HepG2 (cell line): ENCODE measurements around the gene PROM2. TPM values are rescaled to one million over a fixed set of nuclear protein-coding genes. Genes with fewer than 3 reads are reported as not detected.

Experiments
- ATAC-seq: fragments of 200-7000 bp; cut with Tn5 transposase; 3 replicates; pipeline ENCODE4 v1.9.1; 2020; ENCODE audit warnings: mild to moderate bottlenecking, moderate library complexity
- BruUV-seq: library from RNA; stranded (reverse); fragments of 400-500 nt; replicated peaks from 2 replicates; lab custom pipeline; 2021; lab: Mats Ljungman, UMichigan
- CTCF ChIA-PET: fragments of 300-600 bp; formaldehyde crosslinking; extraction: SDS; loops from one replicate; lab custom pipeline; 2021; ENCODE audit warnings: low total read pairs, inconsistent platforms, low intra/inter-chr PET ratio; lab: Yijun Ruan, JAX
- POLR2A ChIA-PET: fragments of 350-600 bp; sonication (Branson Sonifier 250); formaldehyde crosslinking; loops from one replicate; lab custom pipeline; 2020; ENCODE audit warnings: antibody characterized with exemption, inconsistent platforms; lab: Yijun Ruan, JAX
- DNase-seq: peaks from one replicate; pipeline ENCODE4 v3.0.0-alpha.2; 2015; ENCODE audit warnings: low spot score
- FAIRE-seq: peaks from 3 replicates; lab custom pipeline; 2011; peaks lifted over from hg19 to GRCh38; lab: Jason Lieb, UNC
- H2AFZ ChIP-seq: one replicate; pipeline ENCODE4 v1.6.1; 2011; ENCODE audit warnings: low read length, inconsistent platforms
- H3K27ac ChIP-seq: fragments of 300-600 bp; 3 replicates; pipeline ENCODE4 v1.8.0; 2011; ENCODE audit warnings: mixed run types, mild to moderate bottlenecking, mixed read lengths, low read length, inconsistent platforms; ENCODE audit not compliant: insufficient read depth; ENCODE audit errors: extremely low read length
- H3K27me3 ChIP-seq, 2 experiments: fragments of 200-600 bp in 1 of 2; 2 replicates in 1 of 2; 3 replicates in 1 of 2; pipeline versions ENCODE4 v1.6.0 to v1.8.0; 2011; ENCODE audit warnings: low read length in 2 of 2, mild to moderate bottlenecking in 2 of 2, moderate library complexity in 2 of 2, inconsistent platforms in 1 of 2; ENCODE audit not compliant: insufficient read depth in 2 of 2, control insufficient read depth in 1 of 2
- H3K36me3 ChIP-seq, 2 experiments: fragments of 200-600 bp in 1 of 2; replicated peaks in 1 of 2; 2 replicates in 1 of 2; 3 replicates in 1 of 2; pipeline versions ENCODE4 v1.5.1 to v1.8.0; 2011; ENCODE audit warnings: low read length in 2 of 2, inconsistent platforms in 1 of 2; ENCODE audit not compliant: insufficient read depth in 2 of 2, control insufficient read depth in 1 of 2
- H3K4me1 ChIP-seq: 2 replicates; pipeline ENCODE4 v1.5.1; 2012; ENCODE audit warnings: low read length, inconsistent platforms; ENCODE audit not compliant: insufficient read depth
- H3K4me2 ChIP-seq: 2 replicates; pipeline ENCODE4 v1.6.0; 2011; ENCODE audit warnings: low read depth, low read length, inconsistent platforms
- H3K4me3 ChIP-seq, 3 experiments: fragments of 200-600 bp in 1 of 3; sonication (generic), shearing (Covaris generic) in 1 of 3; replicated peaks in 1 of 3; 2 replicates each; pipeline ENCODE4 v1.5.1; 2011 to 2016; ENCODE audit warnings: low read length in 3 of 3, inconsistent platforms in 2 of 3, low read depth in 2 of 3, mild to moderate bottlenecking in 2 of 3, control low read depth in 1 of 3, mixed read lengths in 1 of 3; ENCODE audit not compliant: insufficient read depth in 1 of 3
- H3K79me2 ChIP-seq: one replicate; pipeline ENCODE4 v1.6.1; 2011; ENCODE audit warnings: low read length, inconsistent platforms; ENCODE audit not compliant: insufficient read depth
- H3K9ac ChIP-seq: 2 replicates; pipeline ENCODE4 v1.6.0; 2011; ENCODE audit warnings: mild to moderate bottlenecking, low read depth, low read length, inconsistent platforms; ENCODE audit not compliant: insufficient read depth
- H3K9me3 ChIP-seq: 2 replicates; pipeline ENCODE4 v1.5.1; 2012; ENCODE audit warnings: mild to moderate bottlenecking, low read length
- H4K20me1 ChIP-seq: 2 replicates; pipeline ENCODE4 v1.6.0; 2011; ENCODE audit warnings: inconsistent platforms, mild to moderate bottlenecking, low read length, moderate library complexity; ENCODE audit not compliant: insufficient read depth
- AKAP8 ChIP-seq: sonication (generic); formaldehyde crosslinking; IDR thresholded peaks from 2 replicates; pipeline ENCODE4 v1.5.1; 2020; ENCODE audit warnings: mild to moderate bottlenecking, missing genetic modification reagents
- BHLHE40 ChIP-seq: IDR thresholded peaks from 2 replicates; pipeline ENCODE4 v1.6.1; 2011; ENCODE audit warnings: low read length, improper control_type of control experiment
- CBFB ChIP-seq: sonication (generic); formaldehyde crosslinking; IDR thresholded peaks from 2 replicates; pipeline ENCODE4 v1.4.0; 2020; ENCODE audit warnings: missing genetic modification reagents
- HINFP ChIP-seq: sonication (generic); formaldehyde crosslinking; IDR thresholded peaks from 2 replicates; pipeline ENCODE4 v1.4.0; 2020; ENCODE audit warnings: low read depth, mild to moderate bottlenecking, missing genetic modification reagents
- HNF4A ChIP-seq: sonication (generic); formaldehyde crosslinking; IDR thresholded peaks from 2 replicates; pipeline ENCODE4 v1.4.0; 2020; ENCODE audit warnings: missing genetic modification reagents
- HNF4G ChIP-seq, 2 experiments: sonication (generic) in 1 of 2; formaldehyde crosslinking in 1 of 2; IDR thresholded peaks; 2 replicates each; pipeline versions ENCODE4 v1.4.0 to v1.6.1; 2011 to 2020; ENCODE audit warnings: borderline replicate concordance in 2 of 2, low read depth in 2 of 2, mild to moderate bottlenecking in 2 of 2, low read length in 1 of 2, missing genetic modification reagents in 1 of 2, moderate library complexity in 1 of 2
- ISL2 ChIP-seq: sonication (generic); formaldehyde crosslinking; IDR thresholded peaks from 2 replicates; pipeline ENCODE4 v1.5.0; 2020; ENCODE audit warnings: missing genetic modification reagents
- MED13 ChIP-seq: sonication (generic); formaldehyde crosslinking; IDR thresholded peaks from 2 replicates; pipeline ENCODE4 v1.5.0; 2020; ENCODE audit warnings: missing genetic modification reagents
- RFX5 ChIP-seq: IDR thresholded peaks from 2 replicates; pipeline ENCODE4 v1.6.1; 2011; ENCODE audit warnings: low read depth, low read length, improper control_type of control experiment
- SP5 ChIP-seq: IDR thresholded peaks from 2 replicates; pipeline ENCODE4 v1.6.1; 2016; ENCODE audit warnings: low read depth, borderline replicate concordance
- ZBTB46 ChIP-seq: sonication (generic); formaldehyde crosslinking; IDR thresholded peaks from 2 replicates; pipeline ENCODE4 v1.4.0; 2020; ENCODE audit warnings: mild to moderate bottlenecking, missing genetic modification reagents, borderline replicate concordance
- ZMAT3 ChIP-seq: sonication (generic); formaldehyde crosslinking; conservative IDR thresholded peaks from 2 replicates; pipeline ENCODE4 v1.7.0; 2021; ENCODE audit warnings: missing genetic modification reagents
- ZNF33B ChIP-seq: sonication (generic); formaldehyde crosslinking; IDR thresholded peaks from 2 replicates; pipeline ENCODE4 v1.5.1; 2020; ENCODE audit warnings: mild to moderate bottlenecking, missing genetic modification reagents
- ZNF432 ChIP-seq: sonication (generic); formaldehyde crosslinking; IDR thresholded peaks from 2 replicates; pipeline ENCODE4 v1.5.0; 2020; ENCODE audit warnings: missing genetic modification reagents, mild to moderate bottlenecking, borderline replicate concordance
- ZNF788 ChIP-seq: sonication (generic); formaldehyde crosslinking; IDR thresholded peaks from 2 replicates; pipeline ENCODE4 v1.5.0; 2020; ENCODE audit warnings: mild to moderate bottlenecking, missing genetic modification reagents, borderline replicate concordance
- WGBS: methylation state at CpG from one replicate; pipeline ENCODE4 v1.1.6; 2017; ENCODE audit warnings: low lambda C conversion rate; 5-methylcytosine and 5-hydroxymethylcytosine counted together
- in situ Hi-C: cut with HindIII; loops from 2 replicates; pipeline ENCODE4 v1.10.0; 2017; ENCODE audit warnings: low pct_unique_long_range_greater_than_20kb; ENCODE audit not compliant: extremely low pct_ligation_motif_present
- intact Hi-C: fragments of 100-400 bp; cut with micrococcal nuclease; formaldehyde crosslinking; loops from one replicate; pipeline ENCODE4 v1.10.0; 2022; ENCODE audit not compliant: unreplicated experiment
- polyA plus RNA-seq, 8 experiments: library from polyadenylated mRNA; depleted of rRNA in 3 of 8; stranded (reverse) in 7 of 8; unstranded in 1 of 8; fragments of >200 nt; fragmentation: Illumina TruSeq in 4 of 8; extraction: Trizol in 4 of 8; gene quantifications; 2 replicates each; pipeline versions ENCODE4 v1.2.1 to v1.2.3, GENCODE V29; 2011 to 2016; ENCODE audit warnings: low read depth in 4 of 8, missing spikeins in 1 of 8, mixed read lengths in 1 of 8; ENCODE audit not compliant: insufficient read depth in 1 of 8
- total RNA-seq, 5 experiments: library from RNA; depleted of rRNA; stranded (reverse); fragments of >200 nt; fragmentation: Illumina TruSeq; extraction: Trizol; gene quantifications; 2 replicates each; pipeline ENCODE4 v1.2.3, GENCODE V29; 2016; ENCODE audit warnings: low read depth in 1 of 5
- TF ChIP-seq, protein P1 (sequence below): sonication (generic); formaldehyde crosslinking; IDR thresholded peaks from 2 replicates; pipeline ENCODE4 v1.4.0; 2020; ENCODE audit warnings: missing genetic modification reagents
- TF ChIP-seq, protein P2 (sequence below): IDR thresholded peaks from 2 replicates; pipeline ENCODE4 v1.6.1; 2016; ENCODE audit warnings: mild to moderate bottlenecking, missing biosample characterization, missing genetic modification reagents

PROM2 gene
- total and polyA plus RNA-seq, 2 of the 13 experiments (the other 11 are each of a cell fraction or from before 2014, with no cell fraction given): not detected

DNA sequence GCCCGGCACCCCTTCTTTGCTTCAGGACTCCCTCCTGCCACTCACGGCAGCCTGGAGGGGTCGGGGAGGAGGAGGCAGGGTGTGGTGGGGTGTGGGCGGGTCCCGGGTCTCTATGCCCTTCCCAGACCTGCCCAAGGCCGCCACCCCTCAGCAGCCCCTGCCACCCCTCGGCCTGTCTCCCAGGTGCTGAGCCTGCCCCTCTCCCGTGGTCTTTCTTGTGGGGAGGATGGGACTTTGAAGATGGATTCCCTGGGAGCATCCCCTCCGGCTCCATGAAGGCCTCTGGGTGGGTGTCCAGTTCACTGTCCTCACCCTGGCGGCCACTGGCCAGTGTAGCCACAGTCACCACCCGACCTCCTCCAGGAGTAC lies 46.1 kb downstream of the PROM2 start (continued):
- TF ChIP-seq AKAP8 (no peak), HNF4A (CRISPR knock-in tag) (no peak), ISL2 (CRISPR knock-in tag) (no peak), ZNF432 (CRISPR knock-in tag) (no peak), HNF4G (IDR thresholded peaks at IDR 0.05; ENCODE audit: borderline replicate concordance, low read depth, low read length) (no peak), HNF4G (CRISPR knock-in tag; IDR thresholded peaks at IDR 0.05; ENCODE audit: borderline replicate concordance, low read depth) (no peak), ZNF788 (CRISPR knock-in tag) (no peak), CBFB (CRISPR knock-in tag) (no peak)

- POLR2A ChIA-PET: no interaction called here
- no peak for TF ChIP-seq RFX5
- TF ChIP-seq, protein P1, sequence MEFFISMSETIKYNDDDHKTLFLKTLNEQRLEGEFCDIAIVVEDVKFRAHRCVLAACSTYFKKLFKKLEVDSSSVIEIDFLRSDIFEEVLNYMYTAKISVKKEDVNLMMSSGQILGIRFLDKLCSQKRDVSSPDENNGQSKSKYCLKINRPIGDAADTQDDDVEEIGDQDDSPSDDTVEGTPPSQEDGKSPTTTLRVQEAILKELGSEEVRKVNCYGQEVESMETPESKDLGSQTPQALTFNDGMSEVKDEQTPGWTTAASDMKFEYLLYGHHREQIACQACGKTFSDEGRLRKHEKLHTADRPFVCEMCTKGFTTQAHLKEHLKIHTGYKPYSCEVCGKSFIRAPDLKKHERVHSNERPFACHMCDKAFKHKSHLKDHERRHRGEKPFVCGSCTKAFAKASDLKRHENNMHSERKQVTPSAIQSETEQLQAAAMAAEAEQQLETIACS (CRISPR knock-in tag): no peak
- no peak for TF ChIP-seq MED13 (CRISPR knock-in tag)
- TF ChIP-seq BHLHE40: no peak
- no peak for TF ChIP-seq SP5 (CRISPR knock-in tag)
- no peak for TF ChIP-seq ZNF33B
- no peak for TF ChIP-seq HINFP (CRISPR knock-in tag)
- TF ChIP-seq ZMAT3 (CRISPR knock-in tag): no peak
- TF ChIP-seq ZBTB46 (CRISPR knock-in tag): no peak
- TF ChIP-seq, protein P2, sequence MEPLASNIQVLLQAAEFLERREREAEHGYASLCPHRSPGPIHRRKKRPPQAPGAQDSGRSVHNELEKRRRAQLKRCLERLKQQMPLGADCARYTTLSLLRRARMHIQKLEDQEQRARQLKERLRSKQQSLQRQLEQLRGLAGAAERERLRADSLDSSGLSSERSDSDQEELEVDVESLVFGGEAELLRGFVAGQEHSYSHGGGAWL (CRISPR knock-in tag): no peak
- TF ChIP-seq, all 625 proteins: peak for 0
- DNase-seq: no peak
- BruUV-seq: no TSS peak
- in situ Hi-C loops: no loop called here
- Histone ChIP-seq H4K20me1 (no peaks in the 10 kb centered on the region; the same call in 1 of the 2 replicates), H3K36me3 (no peaks in the 10 kb centered on the region), H3K27me3 (peaks cover 7 to 56% of the 10 kb centered on the region in 2 experiments; a peak in 4 of 5 replicates), H3K4me3 (no peak overlapping the region), H3K27ac (no peak overlapping the region), H2AFZ (no peak overlapping the region), H3K9me3 (no peaks in the 10 kb centered on the region), H3K4me2 (no peak overlapping the region), H3K9ac (no peak overlapping the region), H3K79me2 (no peaks in the 10 kb centered on the region), H3K4me1 (no peaks in the 10 kb centered on the region)
- CTCF ChIA-PET: no interaction called here
- FAIRE-seq: no peak
- WGBS: 27% methylated on average over 18 of the region's 18 CpGs
- ATAC-seq: no peak
- intact Hi-C loops: no loop called here
Observed at GRCh38 chr2:95320986-95321767, 46.9 kb downstream of the PROM2 start.
